Sigmoid colon (tissue), 7 donors: ENCODE results near the gene FAM210A. TPM values are rescaled to one million over a fixed set of nuclear protein-coding genes. Genes with fewer than 3 reads are reported as not detected.
"Not testable (repeated sequence)": the region's sequence is repeated elsewhere in the genome, so short reads cannot be mapped to it uniquely, and the experiment has no call there.

Experiments
- DNase-seq: peaks from one replicate; pipeline ENCODE4 v3.0.0-alpha.2; 2019
- H3K27ac ChIP-seq, 4 donors: fragments of 200-600 bp; sonication (generic); one replicate each; pipeline ENCODE4 v1.5.1; 2016 to 2019; ENCODE audit warnings: mild to moderate bottlenecking in 1 of 4
- H3K27me3 ChIP-seq, 3 donors: fragments of 200-600 bp; sonication (generic); one replicate each; pipeline ENCODE4 v1.5.1; 2019; ENCODE audit warnings: mild to moderate bottlenecking in 1 of 3
- H3K36me3 ChIP-seq, 4 donors: fragments of 200-600 bp; sonication (generic); one replicate each; pipeline ENCODE4 v1.5.1; 2016 to 2019
- H3K4me1 ChIP-seq, 4 donors: fragments of 200-600 bp; sonication (generic); one replicate each; pipeline ENCODE4 v1.5.1; 2017 to 2019
- H3K4me3 ChIP-seq, 4 donors: fragments of 200-600 bp; sonication (generic); one replicate each; pipeline ENCODE4 v1.5.1; 2017 to 2019; ENCODE audit warnings: mild to moderate bottlenecking in 2 of 4, moderate library complexity in 1 of 4
- H3K9me3 ChIP-seq, 4 donors: fragments of 200-600 bp in 3 of 4; sonication (generic) in 3 of 4; one replicate each; pipeline versions ENCODE4 v1.5.1 to v1.6.1; 2013 to 2019
- EP300 ChIP-seq, 4 donors: sonication (generic); formaldehyde crosslinking; IDR thresholded peaks; one replicate each; pipeline ENCODE4 v1.6.1; 2017; ENCODE audit warnings: antibody characterized with exemption in 4 of 4
- POLR2A ChIP-seq, 2 donors: fragments of 450-650 bp; IDR thresholded peaks; one replicate each; pipeline ENCODE4 v1.6.1; 2016; ENCODE audit warnings: antibody characterized with exemption in 2 of 2, mild to moderate bottlenecking in 2 of 2, moderate library complexity in 2 of 2
- POLR2AphosphoS5 ChIP-seq, 4 donors: sonication (generic); formaldehyde crosslinking; IDR thresholded peaks; one replicate each; pipeline ENCODE4 v1.6.1; 2017; ENCODE audit warnings: antibody characterized with exemption in 4 of 4
- WGBS, 2 donors: extraction: QIAGEN DNeasy Blood & Tissue Kit; methylation state at CpG; one replicate each; pipeline ENCODE4 v1.1.7; 2013; 5-methylcytosine and 5-hydroxymethylcytosine counted together
- intact Hi-C: fragments of 100-400 bp; cut with DNase I; formaldehyde crosslinking; loops from one replicate; pipeline ENCODE4 v1.15.1; 2023
- polyA plus RNA-seq, 3 donors: library from polyadenylated mRNA; stranded (reverse); fragments of 200-250 nt; gene quantifications; one replicate each; pipeline ENCODE4 v1.2.3, GENCODE V29; 2013
- total RNA-seq, 4 donors: library from RNA; depleted of rRNA; stranded (reverse); fragments of >200 nt; gene quantifications; one replicate each; pipeline ENCODE4 v1.1.0, GENCODE V29; 2016
- TF ChIP-seq, protein P1 (sequence below), 4 experiments: fragments of 450-650 bp in 3 of 4; fragments of 200-600 bp in 1 of 4; IDR thresholded peaks; one replicate each; pipeline ENCODE4 v1.5.1; 2016 to 2019; ENCODE audit warnings: antibody characterized with exemption in 4 of 4, mild to moderate bottlenecking in 3 of 4, moderate library complexity in 2 of 4
- donor health status: healthy with polysubstance abuse.
- donor health status: Bipolar disorder and iron deficiency.
- donor health status: healthy.

Gene FAM210A
- total and polyA plus RNA-seq, 7 donors = 4.8 to 19.6 (median 11.3) TPM

DNA sequence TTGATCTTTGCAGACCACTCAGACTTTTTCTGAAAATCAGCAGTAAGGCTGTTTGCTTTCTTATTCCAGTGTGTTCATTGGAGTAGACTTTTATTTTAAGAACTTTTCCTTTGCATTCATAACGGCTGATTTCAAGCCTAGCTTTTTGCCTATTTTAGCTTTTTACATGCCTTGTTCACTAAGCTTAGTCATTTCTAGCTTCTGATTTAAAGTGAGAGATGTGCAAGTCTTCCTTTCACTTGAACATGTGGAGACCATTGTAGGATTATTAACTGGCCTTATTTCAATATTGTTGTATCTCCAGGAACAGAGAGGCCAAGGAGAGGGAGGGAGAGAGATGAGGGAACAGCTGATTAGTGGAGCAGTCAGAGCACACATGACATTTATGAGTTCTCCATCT lies 32.3 kb upstream of the FAM210A start:
- WGBS, 2 donors = 80 to 93% methylated on average over 1 of the region's 1 CpG
- Histone ChIP-seq H3K4me3 (no peak overlapping the region), H3K36me3 (peaks cover 0 to 81% (median 20%) of the 10 kb centered on the region in 4 donors), H3K27ac (no peak overlapping the region), H3K27me3 (no peaks in the 10 kb centered on the region), H3K9me3 (no peaks in the 10 kb centered on the region), H3K4me1 (no peaks in the 10 kb centered on the region)
- intact Hi-C loops = no loop called here
- TF ChIP-seq POLR2A (IDR thresholded peaks at IDR 0.05) (no peak), EP300 (IDR thresholded peaks at IDR 0.05) (no peak), POLR2AphosphoS5 (IDR thresholded peaks at IDR 0.05) (no peak)
- TF ChIP-seq, protein P1, sequence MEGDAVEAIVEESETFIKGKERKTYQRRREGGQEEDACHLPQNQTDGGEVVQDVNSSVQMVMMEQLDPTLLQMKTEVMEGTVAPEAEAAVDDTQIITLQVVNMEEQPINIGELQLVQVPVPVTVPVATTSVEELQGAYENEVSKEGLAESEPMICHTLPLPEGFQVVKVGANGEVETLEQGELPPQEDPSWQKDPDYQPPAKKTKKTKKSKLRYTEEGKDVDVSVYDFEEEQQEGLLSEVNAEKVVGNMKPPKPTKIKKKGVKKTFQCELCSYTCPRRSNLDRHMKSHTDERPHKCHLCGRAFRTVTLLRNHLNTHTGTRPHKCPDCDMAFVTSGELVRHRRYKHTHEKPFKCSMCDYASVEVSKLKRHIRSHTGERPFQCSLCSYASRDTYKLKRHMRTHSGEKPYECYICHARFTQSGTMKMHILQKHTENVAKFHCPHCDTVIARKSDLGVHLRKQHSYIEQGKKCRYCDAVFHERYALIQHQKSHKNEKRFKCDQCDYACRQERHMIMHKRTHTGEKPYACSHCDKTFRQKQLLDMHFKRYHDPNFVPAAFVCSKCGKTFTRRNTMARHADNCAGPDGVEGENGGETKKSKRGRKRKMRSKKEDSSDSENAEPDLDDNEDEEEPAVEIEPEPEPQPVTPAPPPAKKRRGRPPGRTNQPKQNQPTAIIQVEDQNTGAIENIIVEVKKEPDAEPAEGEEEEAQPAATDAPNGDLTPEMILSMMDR (IDR thresholded peaks at IDR 0.05) = no peak
- DNase-seq = no peak

DNA sequence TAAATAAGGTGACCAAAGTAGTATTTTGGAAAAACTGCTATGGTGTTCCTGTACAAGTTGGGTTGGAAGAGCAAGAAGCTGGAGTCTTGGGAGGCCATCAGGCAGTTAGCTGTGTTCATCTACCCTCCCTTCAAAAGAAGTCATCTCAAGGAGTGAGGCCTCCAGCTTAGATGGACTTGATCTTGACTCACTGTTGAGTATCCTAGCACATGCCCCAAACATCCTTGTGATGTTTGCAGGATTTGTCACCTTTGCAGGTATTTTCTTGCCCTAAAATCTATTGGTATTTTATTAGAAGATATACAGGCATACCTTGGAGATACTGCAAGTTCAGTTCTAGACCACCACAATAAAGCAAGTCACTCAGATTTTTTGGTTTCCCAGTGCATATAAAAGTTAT lies 30.3 kb upstream of the FAM210A start:
- Histone ChIP-seq H3K4me3 (no peak overlapping the region), H3K27ac (no peak overlapping the region), H3K27me3 (no peaks in the 10 kb centered on the region), H3K9me3 (no peaks in the 10 kb centered on the region), H3K36me3 (peaks cover 0 to 90% (median 32%) of the 10 kb centered on the region in 4 donors), H3K4me1 (no peaks in the 10 kb centered on the region)
- DNase-seq = no peak
- TF ChIP-seq, protein P1 (IDR thresholded peaks at IDR 0.05) = no peak
- TF ChIP-seq POLR2AphosphoS5 (IDR thresholded peaks at IDR 0.05) (no peak), POLR2A (IDR thresholded peaks at IDR 0.05) (no peak), EP300 (IDR thresholded peaks at IDR 0.05) (no peak)
- intact Hi-C loops = no loop called here

DNA sequence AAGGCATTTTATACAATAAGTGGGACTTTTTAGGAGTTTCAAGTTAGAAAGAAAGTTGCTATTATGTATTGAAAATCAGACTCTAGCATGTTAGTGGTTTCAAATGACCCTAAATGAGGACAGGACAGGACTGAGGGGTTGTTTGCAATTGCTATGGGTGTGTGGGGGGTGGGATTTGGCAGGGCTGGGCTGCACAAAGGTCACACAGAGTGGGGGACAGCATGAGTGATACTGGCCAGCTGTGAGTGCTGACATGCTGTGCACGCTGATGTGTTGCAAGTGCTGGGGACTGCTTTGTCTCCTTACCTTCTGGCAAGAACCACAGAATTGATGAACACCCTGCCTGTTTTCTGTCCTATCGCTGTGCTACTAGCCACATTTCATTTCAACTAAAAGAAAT lies 29.9 kb upstream of the FAM210A start:
- Histone ChIP-seq H3K36me3 (peaks cover 0 to 85% (median 32%) of the 10 kb centered on the region in 4 donors), H3K4me3 (no peak overlapping the region), H3K9me3 (no peaks in the 10 kb centered on the region), H3K27ac (no peak overlapping the region), H3K4me1 (no peaks in the 10 kb centered on the region), H3K27me3 (no peaks in the 10 kb centered on the region)
- TF ChIP-seq, protein P1 (IDR thresholded peaks at IDR 0.05) = no peak
- no peak for TF ChIP-seq POLR2A (IDR thresholded peaks at IDR 0.05)
- whole genome bisulfite sequencing, 2 donors = 96 to 98% methylated on average over 2 of the region's 2 CpGs
- intact Hi-C loops = no loop called here
- DNase-seq = no peak

DNA sequence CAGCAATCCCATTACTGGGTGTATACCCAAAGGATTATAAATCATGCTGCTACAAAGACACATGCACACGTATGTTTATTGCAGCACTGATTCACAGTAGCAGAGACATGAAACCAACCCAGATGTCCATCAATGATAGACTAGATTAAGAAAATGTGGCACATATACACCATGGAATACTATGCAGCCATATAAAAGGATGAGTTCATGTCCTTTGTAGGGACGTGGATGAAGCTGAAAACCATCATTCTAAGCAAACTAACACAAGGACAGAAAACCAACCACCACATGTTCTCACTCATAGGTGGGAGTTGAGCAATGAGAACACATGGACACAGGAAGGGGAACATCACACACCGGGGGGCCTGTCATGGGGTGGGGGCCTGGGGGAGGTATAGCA lies 25.2 kb upstream of the FAM210A start:
- H3K27ac ChIP-seq, H3K9me3 ChIP-seq, H3K4me1 ChIP-seq, DNase-seq, H3K27me3 ChIP-seq, intact Hi-C loops, H3K4me3 ChIP-seq: not testable (repeated sequence)
- WGBS, 2 donors = 99% methylated on average over 3 of the region's 3 CpGs
- peaks cover 18 to 88% (median 42%) of the 10 kb centered on the region in 4 donors for H3K36me3 ChIP-seq

DNA sequence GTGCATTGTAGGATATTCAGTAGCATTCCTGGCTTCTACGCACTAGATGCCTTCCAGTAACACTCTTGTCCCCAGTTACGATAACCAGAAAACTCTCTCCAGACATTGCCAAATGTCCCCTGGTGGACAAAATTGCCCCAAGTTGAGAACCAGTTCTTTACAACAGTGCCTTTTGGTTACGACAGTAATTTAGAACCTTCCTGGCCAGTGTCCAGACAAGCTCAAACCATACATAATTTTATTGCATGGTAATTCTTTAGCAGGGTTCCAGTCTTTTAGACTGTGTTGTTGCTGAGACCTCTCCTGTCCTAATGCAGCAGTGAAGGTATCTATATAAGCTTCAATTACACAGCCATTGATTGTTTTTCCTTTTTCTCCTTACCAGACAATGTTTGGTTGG lies 20.3 kb upstream of the FAM210A start:
- no peaks in the 10 kb centered on the region for H3K4me1 ChIP-seq
- intact Hi-C loops = no loop called here
- no peak for DNase-seq
- no peak for TF ChIP-seq EP300 (IDR thresholded peaks at IDR 0.05)
- TF ChIP-seq, protein P1 (IDR thresholded peaks at IDR 0.05) = no peak
- TF ChIP-seq POLR2AphosphoS5 (IDR thresholded peaks at IDR 0.05) = no peak
- no peak for TF ChIP-seq POLR2A (IDR thresholded peaks at IDR 0.05)
- H3K27me3 ChIP-seq = no peaks in the 10 kb centered on the region
- WGBS, 2 donors = 42 to 80% methylated on average over 3 of the region's 3 CpGs
- no peak overlapping the region for H3K27ac ChIP-seq
- H3K4me3 ChIP-seq = no peak overlapping the region
- H3K36me3 ChIP-seq = peaks cover 19 to 79% (median 31%) of the 10 kb centered on the region in 4 donors
- no peaks in the 10 kb centered on the region for H3K9me3 ChIP-seq
